GM18508 (cell line): ENCODE data around the gene POC1A.
"Not testable (repeated sequence)": the region's sequence is repeated elsewhere in the genome, so short reads cannot be mapped to it uniquely, and the experiment has no call there.

Experiments
- ATAC-seq: cut with Tn5 transposase; IDR thresholded peaks from one replicate; pipeline ENCODE4 v1.9.1; 2021; ENCODE audit warnings: moderate number of reproducible peaks; ENCODE audit not compliant: insufficient read depth, unreplicated experiment

POC1A gene

GRCh38 chr3:52036222-52036694 is 118.0 kb downstream of the POC1A start:
- no peak for ATAC-seq

GRCh38 chr3:52034651-52035050 is 119.6 kb downstream of the POC1A start:
- no peak for ATAC-seq

- ATAC-seq: no peak
Measured at GRCh38 chr3:52034212-52034611, 120.0 kb downstream of the POC1A start.

GRCh38 chr3:52033748-52034147 is 120.5 kb downstream of the POC1A start:
- not testable (repeated sequence) for ATAC-seq

GRCh38 chr3:52032702-52033408 is 121.4 kb downstream of the POC1A start:
- ATAC-seq: no peak

- ATAC-seq: no peak
Measured at GRCh38 chr3:52031896-52032295, 122.3 kb downstream of the POC1A start.

GRCh38 chr3:52030714-52031310 is 123.4 kb downstream of the POC1A start:
- no peak for ATAC-seq

GRCh38 chr3:52029535-52029934 is 124.7 kb downstream of the POC1A start:
- no peak for ATAC-seq

- ATAC-seq: no peak
Measured at GRCh38 chr3:52029053-52029452, 125.2 kb downstream of the POC1A start.

- ATAC-seq: no peak
Measured at GRCh38 chr3:52028572-52028971, 125.7 kb downstream of the POC1A start.

- no peak for ATAC-seq
Measured at GRCh38 chr3:52026041-52026440, 128.2 kb downstream of the POC1A start.

GRCh38 chr3:52025453-52025852 is 128.8 kb downstream of the POC1A start:
- ATAC-seq: no peak
